Measurements from ENCODE around the gene KLK4. TPM values are rescaled to one million over a fixed set of nuclear protein-coding genes. Genes with fewer than 3 reads are reported as not detected.
"Not testable (repeated sequence)": the region's sequence is repeated elsewhere in the genome, so short reads cannot be mapped to it uniquely, and the experiment has no call there.

KLK4 gene
- polyA plus RNA-seq, 3 donors, result not detected

- H3K27ac ChIP-seq (ENCODE audit: low read depth, low read length), result no peak overlapping the region
- WGBS, 3 donors, result 3 to 5% (median 4%) methylated on average over 12 of the region's 12 CpGs
Observed at GRCh38 chr19:50921426-50922316, 10.5 kb upstream of the KLK4 start.

DNA sequence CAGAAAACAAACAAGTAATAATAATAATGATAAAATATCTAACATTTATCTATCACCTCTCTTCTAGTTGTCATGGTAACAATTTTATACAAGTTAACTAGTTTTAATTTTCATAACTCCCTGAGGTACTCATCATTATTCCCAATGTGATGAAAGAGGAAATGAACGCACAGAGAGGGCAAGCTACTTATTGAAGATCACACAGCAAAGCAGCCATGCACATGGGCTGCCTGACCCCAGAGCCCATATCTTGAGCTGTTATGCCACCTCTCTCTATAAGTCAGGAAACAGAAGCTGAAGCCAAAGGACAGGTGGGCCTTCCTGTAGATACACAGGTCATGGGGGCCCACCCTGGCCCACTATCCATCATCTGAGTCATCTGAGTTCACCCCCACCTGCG, 4.9 kb upstream of the KLK4 start:
- 61 to 70% (median 62%) methylated on average over 2 of the region's 2 CpGs for WGBS, 3 donors
- no peak overlapping the region for H3K27ac ChIP-seq (ENCODE audit: low read depth, low read length)

DNA sequence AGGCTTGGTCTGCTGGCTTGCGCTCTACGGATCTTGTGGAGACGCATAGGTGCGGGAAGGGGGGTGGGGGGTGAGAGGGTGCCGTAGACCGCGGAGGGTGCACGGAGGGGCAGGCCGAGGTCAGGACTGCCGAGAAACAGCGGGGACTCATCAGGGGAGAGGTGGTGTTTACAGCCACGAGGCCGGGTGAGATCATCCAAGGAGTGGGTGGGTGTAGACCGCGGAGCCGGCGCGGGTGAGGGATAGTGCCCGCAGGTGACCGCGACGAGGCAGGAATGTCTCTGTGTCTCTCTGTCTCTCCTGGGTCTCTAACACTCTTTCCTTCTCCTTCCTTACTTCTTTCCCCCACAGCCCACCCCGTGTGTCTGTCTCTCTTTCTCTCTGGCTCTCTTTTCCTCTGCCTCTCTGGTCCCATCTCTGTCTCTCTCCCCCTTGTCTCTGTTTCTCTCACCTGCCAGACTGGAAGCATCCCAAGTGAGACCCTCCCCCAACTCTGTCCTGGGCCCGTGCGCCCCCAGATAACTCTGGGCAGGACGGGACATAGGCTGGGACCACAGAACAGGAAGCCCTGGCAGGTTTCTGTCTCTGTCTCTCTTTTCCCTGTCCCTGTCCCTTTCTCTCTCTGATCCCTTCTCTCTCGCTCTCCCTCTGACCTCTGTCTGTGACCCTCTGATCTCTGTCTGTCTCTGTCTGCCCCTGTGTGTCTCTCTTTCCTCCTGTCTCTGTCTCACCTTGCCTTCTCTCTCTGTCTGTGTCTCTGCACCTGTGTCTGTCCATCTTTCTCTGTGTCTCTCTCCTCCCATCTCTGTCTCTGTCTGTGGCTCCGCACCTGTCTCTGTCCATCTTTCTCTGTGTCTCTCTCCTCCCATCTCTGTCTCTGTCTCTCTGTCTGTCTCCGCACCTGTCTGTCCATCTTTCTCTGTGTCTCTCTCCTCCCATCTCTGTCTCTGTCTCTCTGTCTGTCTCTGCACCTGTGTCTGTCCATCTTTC, 1.8 kb upstream of the KLK4 start:
- WGBS, 3 donors, result 9% methylated on average over 27 to 29 of the region's 29 CpGs
- H3K27ac ChIP-seq (ENCODE audit: low read depth, low read length), result no peak overlapping the region

GRCh38 chr19:50912102-50912599, 956 bp upstream of the KLK4 start:
- no peak overlapping the region for H3K27ac ChIP-seq (ENCODE audit: low read depth, low read length)
- WGBS, 3 donors, result 13 to 17% (median 13%) methylated on average over 20 to 21 of the region's 21 CpGs

GRCh38 chr19:50910722-50911121, 473 bp downstream of the KLK4 start:
- 51 to 66% (median 66%) methylated on average over 4 of the region's 4 CpGs for WGBS, 3 donors

DNA sequence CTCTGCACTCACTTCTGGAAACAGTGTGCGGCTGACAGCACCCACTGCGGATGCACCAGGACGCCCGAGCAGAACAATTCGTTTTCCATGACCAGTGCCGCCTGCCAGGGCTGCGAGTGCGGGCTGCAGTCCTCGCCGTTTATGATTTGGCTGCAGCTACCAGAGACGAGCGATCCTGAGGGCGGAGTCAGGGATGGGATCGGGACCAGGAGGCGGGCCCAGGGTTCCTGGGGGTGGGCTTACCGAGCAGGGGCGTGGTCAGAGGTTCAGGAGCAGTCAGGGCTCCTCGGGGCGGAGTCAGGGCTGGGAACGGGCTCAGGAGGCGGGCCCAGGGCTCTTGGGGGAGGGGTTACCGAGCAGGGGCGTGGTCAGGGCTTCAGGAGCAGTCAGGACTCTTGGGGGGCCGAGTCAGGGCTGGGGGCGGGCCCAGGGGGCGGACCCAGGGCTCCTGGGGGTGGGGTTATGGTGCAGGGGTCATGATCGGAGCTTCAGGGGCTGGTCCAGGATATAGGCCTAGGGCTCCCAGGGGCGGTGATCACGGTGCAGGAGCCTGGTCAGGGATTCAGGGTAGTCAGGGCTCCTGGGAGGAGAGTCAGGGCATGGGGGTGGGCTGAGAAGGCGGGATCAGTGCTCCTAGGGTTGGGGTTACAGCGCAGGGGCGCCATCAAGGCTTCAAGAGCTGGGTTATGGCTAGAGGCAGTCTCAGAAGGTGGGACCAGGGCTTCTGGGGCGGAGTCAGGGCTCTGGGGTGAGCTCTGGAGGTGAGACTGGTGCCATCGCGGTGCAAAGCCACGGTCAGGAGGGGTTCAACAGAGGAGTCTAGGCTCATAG, 1.7 kb downstream of the KLK4 start:
- H3K27ac ChIP-seq (ENCODE audit: low read depth, low read length), result no peak overlapping the region
- WGBS, 3 donors, result 3 to 5% (median 5%) methylated on average over 36 of the region's 36 CpGs

More at GRCh38 chr19:50910722-50911121, 473 bp downstream of the KLK4 start:
- no peak overlapping the region for H3K27ac ChIP-seq (ENCODE audit: low read depth, low read length)

DNA sequence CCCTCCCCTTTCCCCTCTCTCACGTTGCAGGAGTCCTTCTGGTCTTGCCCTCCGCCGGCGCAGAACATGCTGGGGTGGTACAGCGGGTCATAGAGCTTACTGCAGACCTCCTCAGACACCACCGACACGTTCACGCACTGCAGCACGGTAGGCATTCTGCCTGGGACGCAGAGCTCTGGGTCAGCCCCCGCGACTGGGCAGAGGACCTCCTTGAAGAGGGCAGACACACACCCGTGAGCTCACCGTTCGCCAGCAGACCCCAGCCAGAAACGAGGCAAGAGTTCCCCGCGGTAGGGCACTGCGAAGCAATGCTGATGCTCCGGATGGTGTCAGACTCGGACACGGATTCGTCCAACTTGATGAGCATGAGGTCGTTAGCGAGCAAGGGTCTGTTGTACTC, 2.9 kb downstream of the KLK4 start:
- no peak overlapping the region for H3K27ac ChIP-seq (ENCODE audit: low read depth, low read length)
- 58 to 69% (median 60%) methylated on average over 25 of the region's 25 CpGs for WGBS, 3 donors

DNA sequence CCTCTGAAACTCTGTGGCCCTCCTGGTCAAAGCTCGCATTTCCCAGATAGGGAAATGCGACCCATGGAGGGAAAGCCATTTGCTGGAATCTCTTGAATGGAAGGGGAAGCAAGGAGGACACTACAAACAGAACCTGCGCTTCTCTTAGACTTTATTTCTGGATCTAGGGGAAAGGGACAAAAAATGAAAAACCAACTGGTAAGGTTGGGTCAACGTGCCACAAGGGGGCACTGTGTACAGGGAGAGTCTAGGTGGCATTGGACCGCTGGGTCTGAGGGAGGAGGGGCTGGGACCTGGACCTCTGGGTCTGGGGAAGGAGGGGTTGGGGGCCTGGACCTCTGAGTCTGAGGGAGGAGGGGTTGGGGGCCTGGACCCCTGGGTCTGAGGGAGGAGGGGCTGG, 5.0 kb downstream of the KLK4 start:
- 10 to 15% (median 12%) methylated on average over 5 of the region's 5 CpGs for WGBS, 3 donors
- H3K27ac ChIP-seq (ENCODE audit: low read depth, low read length), result no peak overlapping the region

- WGBS, 3 donors, result 50 to 70% (median 64%) methylated on average over 2 to 4 of the region's 4 CpGs
Observed at GRCh38 chr19:50902640-50903039, 8.6 kb downstream of the KLK4 start.

GRCh38 chr19:50899569-50899968, 11.6 kb downstream of the KLK4 start:
- no peak overlapping the region for H3K27ac ChIP-seq (ENCODE audit: low read depth, low read length)
- 84 to 90% (median 89%) methylated on average over 3 of the region's 3 CpGs for WGBS, 3 donors

More at GRCh38 chr19:50902640-50903039, 8.6 kb downstream of the KLK4 start:
- no peak overlapping the region for H3K27ac ChIP-seq (ENCODE audit: low read depth, low read length)

GRCh38 chr19:50898018-50898417, 13.2 kb downstream of the KLK4 start:
- no peak overlapping the region for H3K27ac ChIP-seq (ENCODE audit: low read depth, low read length)
- WGBS, 3 donors, result 68 to 79% (median 76%) methylated on average over 4 of the region's 4 CpGs

GRCh38 chr19:50897612-50898011, 13.6 kb downstream of the KLK4 start:
- no peak overlapping the region for H3K27ac ChIP-seq (ENCODE audit: low read depth, low read length)
- WGBS, 3 donors, result 59 to 79% (median 77%) methylated on average over 3 of the region's 3 CpGs

DNA sequence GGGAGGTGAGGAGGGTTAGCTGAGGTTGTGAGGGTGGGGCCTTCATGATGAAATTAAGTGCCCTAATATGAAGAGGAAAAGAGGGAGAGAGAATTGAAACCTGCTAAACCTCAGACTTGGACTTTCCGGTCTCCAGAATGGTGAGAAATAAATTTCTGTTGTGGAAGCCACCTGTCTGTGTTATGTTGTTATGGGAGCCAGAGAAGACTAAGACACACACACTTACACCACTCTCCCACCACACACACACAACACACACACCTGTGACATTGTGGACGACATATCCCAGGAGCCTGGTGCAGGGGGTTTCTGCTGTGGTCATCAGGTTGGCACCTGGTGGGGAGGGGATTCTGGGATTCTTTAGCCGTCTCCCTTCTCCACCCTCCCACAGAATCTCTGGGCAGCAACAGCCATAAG, 14.0 kb downstream of the KLK4 start:
- no peak overlapping the region for H3K27ac ChIP-seq (ENCODE audit: low read depth, low read length)
- WGBS, 3 donors, result 53 to 67% (median 56%) methylated on average over 3 of the region's 3 CpGs

- no peak overlapping the region for H3K27ac ChIP-seq (ENCODE audit: low read depth, low read length)
- WGBS, 3 donors, result 58 to 71% (median 66%) methylated on average over 6 of the region's 6 CpGs
Observed at GRCh38 chr19:50896591-50897190, 14.5 kb downstream of the KLK4 start.

GRCh38 chr19:50896089-50896590, 15.1 kb downstream of the KLK4 start:
- H3K27ac ChIP-seq (ENCODE audit: low read depth, low read length), result not testable (repeated sequence)
- 78 to 85% (median 85%) methylated on average over 9 of the region's 9 CpGs for WGBS, 3 donors

DNA sequence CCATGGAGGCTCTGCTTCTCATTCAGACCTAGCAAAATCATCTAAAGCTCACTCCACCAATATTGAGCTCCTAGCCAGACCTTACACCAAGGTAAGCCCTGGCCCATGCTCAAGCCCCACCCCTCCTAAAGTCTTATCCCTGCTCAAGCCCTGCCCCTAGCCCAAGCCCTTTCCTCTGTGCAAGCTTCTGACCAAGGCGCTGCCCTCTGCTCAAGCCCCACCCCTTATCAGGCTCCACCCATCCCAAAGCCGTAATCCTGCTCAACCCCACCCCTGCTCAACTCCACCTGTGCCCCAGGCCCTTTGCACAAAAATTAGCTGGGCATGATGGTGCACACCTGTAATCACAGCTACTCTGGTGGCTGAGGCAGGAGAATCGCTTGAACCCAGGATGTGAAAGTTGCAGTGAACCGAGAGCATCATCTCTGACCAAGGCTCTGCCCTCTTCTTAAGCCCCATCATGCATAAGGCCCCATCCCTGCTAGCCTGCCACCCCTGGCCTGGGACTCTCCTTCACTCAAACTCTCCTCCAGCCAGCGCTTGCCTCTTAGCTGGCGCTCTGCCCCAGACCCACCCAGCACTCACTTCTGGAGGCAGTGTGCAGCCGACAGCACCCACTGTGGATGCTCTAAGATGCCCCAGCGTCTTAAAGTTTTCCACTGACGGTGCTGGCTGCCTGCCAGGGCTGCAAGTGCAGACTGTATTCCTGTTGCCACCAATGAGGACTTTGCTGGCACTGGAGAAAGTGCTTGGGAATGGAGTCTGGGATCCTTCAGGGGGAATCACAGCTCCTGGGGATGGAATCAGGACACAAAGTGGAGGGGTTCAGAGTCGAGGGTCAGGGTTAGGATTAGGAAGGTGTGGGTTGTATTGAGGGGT, 16.5 kb downstream of the KLK4 start:
- WGBS, 3 donors, result 53 to 68% (median 67%) methylated on average over 10 of the region's 10 CpGs

More for the DNA sequence above, 16.5 kb downstream of the KLK4 start:
- H3K27ac ChIP-seq (ENCODE audit: low read depth, low read length), result no peak overlapping the region

Data from adipose tissue (tissue), 3 donors.